Measurements from ENCODE around the gene HEATR5A. TPM values are rescaled to one million over a fixed set of nuclear protein-coding genes. Genes with fewer than 3 reads are reported as not detected.

Gene HEATR5A
- polyA plus RNA-seq, 1 donor (not counting 4 experiments of a cell fraction or from before 2014, with no cell fraction given) = 16.7 TPM

DNA sequence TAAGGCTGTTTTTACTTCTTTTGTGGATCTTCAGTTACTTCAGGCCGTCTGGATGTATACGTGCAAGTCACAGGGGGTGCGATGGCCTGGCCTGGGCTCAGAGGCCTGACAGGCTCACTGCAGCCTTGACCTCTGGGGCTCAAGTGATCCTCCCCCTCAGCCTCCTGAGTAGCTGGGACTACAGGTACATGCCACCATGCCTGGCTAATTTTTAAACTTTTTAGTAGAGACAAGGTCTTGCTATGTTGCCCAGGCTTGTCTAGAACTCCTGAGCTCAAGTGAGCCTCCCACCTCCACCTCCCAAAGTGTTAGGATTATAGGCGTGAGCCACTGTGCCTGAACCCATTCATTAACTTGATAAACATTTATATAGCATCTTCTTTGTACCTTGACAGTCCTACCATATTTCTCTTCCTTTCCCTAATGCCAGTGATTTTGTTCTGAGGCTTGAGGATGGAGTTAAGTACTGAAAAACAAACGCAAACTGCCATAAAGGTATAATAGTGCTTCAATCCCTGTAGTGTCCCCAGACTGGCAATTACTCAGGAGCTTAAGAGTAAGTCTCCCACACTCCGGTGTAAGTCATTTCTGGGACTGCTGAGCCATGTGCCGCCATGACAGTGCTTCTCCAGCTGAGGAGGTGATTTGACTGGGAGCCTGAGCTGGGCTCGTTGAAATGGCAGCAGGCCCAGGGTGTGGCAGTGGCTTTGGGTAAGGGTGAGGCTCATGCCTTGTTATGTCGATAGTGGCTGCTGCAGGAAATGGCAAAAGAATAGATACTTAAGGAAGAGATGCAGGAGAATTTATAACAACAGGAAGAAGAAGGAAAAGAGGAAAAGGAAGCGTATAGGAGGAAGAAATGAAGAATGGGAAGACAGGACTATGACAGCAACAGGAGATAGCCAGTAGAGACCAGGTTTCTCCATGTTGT lies 169.1 kb downstream of the HEATR5A start:
- peak overlapping the region; percentile 85 for H2AFZ ChIP-seq (ENCODE audit: control insufficient read depth, low read length)
- peaks cover 6% of the 10 kb centered on the region for H3K4me1 ChIP-seq (ENCODE audit: control insufficient read depth, extremely low read depth, insufficient read depth, low read length)
- DNase-seq (ENCODE audit: low read depth, low spot score) (no peak), FAIRE-seq (no peak)
- no peaks in the 10 kb centered on the region for H3K36me3 ChIP-seq (ENCODE audit: control insufficient read depth in 2 of 2, extremely low read depth in 1 of 2, insufficient read depth in 2 of 2, low read length in 2 of 2)
- no peaks in the 10 kb centered on the region for H3K9me3 ChIP-seq (ENCODE audit: control insufficient read depth, low read depth, low read length)
- H3K9me1 ChIP-seq (ENCODE audit: control insufficient read depth, extremely low read depth, insufficient read depth, low read length) = no peaks in the 10 kb centered on the region
- H3K4me3 ChIP-seq (ENCODE audit: control insufficient read depth in 2 of 3, extremely low read depth in 1 of 3, insufficient read depth in 2 of 3, low read depth in 1 of 3, low read length in 3 of 3) = no peak overlapping the region
- peak overlapping the region; percentile 2 for H3K4me2 ChIP-seq (ENCODE audit: control insufficient read depth, extremely low read depth, insufficient read depth, low read depth, low read length)
- H3K27me3 ChIP-seq (ENCODE audit: control insufficient read depth, extremely low read depth, insufficient read depth, low read length) = no peaks in the 10 kb centered on the region
- H3K9ac ChIP-seq (ENCODE audit: control insufficient read depth, extremely low read depth, insufficient read depth, low read length) = no peak overlapping the region
- H3K79me2 ChIP-seq (ENCODE audit: control insufficient read depth, insufficient read depth, low read length) = no peaks in the 10 kb centered on the region
- no peak for TF ChIP-seq CTCF (optimal IDR thresholded peaks at IDR 0.05 in 1 of 3, IDR thresholded peaks at IDR 0.05 in 1 of 3, conservative IDR thresholded peaks at IDR 0.05 in 1 of 3; ENCODE audit: extremely low read depth in 1 of 3, insufficient read depth in 2 of 3, low read length in 3 of 3)
- no peak for TF ChIP-seq EZH2 (IDR thresholded peaks at IDR 0.05; ENCODE audit: low read length)
- H4K20me1 ChIP-seq (ENCODE audit: control insufficient read depth, extremely low read depth, insufficient read depth, low read length) = no peaks in the 10 kb centered on the region
- H3K27ac ChIP-seq (ENCODE audit: control insufficient read depth, insufficient read depth, low read length) = no peak overlapping the region
- dilution Hi-C loops (cut with MboI; ENCODE audit: extremely low pct_ligation_motif_present, low sequenced_read_pairs) = no loop called here

DNA sequence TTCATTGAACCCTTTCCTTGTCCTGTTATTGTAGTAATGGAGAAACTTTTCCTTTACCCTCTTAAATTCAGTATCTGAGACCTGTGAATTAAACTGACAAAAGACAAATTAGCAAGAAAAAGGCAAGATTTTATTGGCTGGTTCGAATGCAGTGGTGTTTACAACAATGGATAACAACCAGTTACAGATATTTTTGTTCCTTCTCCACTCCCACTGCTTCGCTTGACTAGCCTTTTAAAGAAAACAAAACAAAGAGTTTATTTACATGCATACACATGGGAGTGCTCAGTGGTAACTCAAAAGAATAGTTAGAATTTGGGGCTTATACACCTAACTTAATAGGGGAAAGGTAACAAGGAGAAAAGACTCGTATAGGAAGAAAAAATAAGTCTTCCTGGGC lies 175.7 kb downstream of the HEATR5A start:
- FAIRE-seq (no peak), DNase-seq (ENCODE audit: low read depth, low spot score) (no peak)
- Histone ChIP-seq H3K9ac (ENCODE audit: control insufficient read depth, extremely low read depth, insufficient read depth, low read length) (peak overlapping the region; percentile 69), H3K9me3 (ENCODE audit: control insufficient read depth, low read depth, low read length) (no peaks in the 10 kb centered on the region), H3K9me1 (ENCODE audit: control insufficient read depth, extremely low read depth, insufficient read depth, low read length) (no peaks in the 10 kb centered on the region), H3K4me1 (ENCODE audit: control insufficient read depth, extremely low read depth, insufficient read depth, low read length) (peaks cover 13% of the 10 kb centered on the region), H3K4me2 (ENCODE audit: control insufficient read depth, extremely low read depth, insufficient read depth, low read depth, low read length) (peak overlapping the region; percentile 59), H4K20me1 (ENCODE audit: control insufficient read depth, extremely low read depth, insufficient read depth, low read length) (no peaks in the 10 kb centered on the region), H3K27me3 (ENCODE audit: control insufficient read depth, extremely low read depth, insufficient read depth, low read length) (no peaks in the 10 kb centered on the region), H3K27ac (ENCODE audit: control insufficient read depth, insufficient read depth, low read length) (peak overlapping the region; percentile 96), H3K79me2 (ENCODE audit: control insufficient read depth, insufficient read depth, low read length) (no peaks in the 10 kb centered on the region), H3K36me3 (ENCODE audit: control insufficient read depth in 2 of 2, extremely low read depth in 1 of 2, insufficient read depth in 2 of 2, low read length in 2 of 2) (no peaks in the 10 kb centered on the region), H2AFZ (ENCODE audit: control insufficient read depth, low read length) (peak overlapping the region; percentile 54), H3K4me3 (ENCODE audit: control insufficient read depth in 2 of 3, extremely low read depth in 1 of 3, insufficient read depth in 2 of 3, low read depth in 1 of 3, low read length in 3 of 3) (no peak overlapping the region)
- dilution Hi-C loops (cut with MboI; ENCODE audit: extremely low pct_ligation_motif_present, low sequenced_read_pairs) = no loop called here
- TF ChIP-seq CTCF (optimal IDR thresholded peaks at IDR 0.05 in 1 of 3, IDR thresholded peaks at IDR 0.05 in 1 of 3, conservative IDR thresholded peaks at IDR 0.05 in 1 of 3; ENCODE audit: extremely low read depth in 1 of 3, insufficient read depth in 2 of 3, low read length in 3 of 3) = no peak
- TF ChIP-seq EZH2 (IDR thresholded peaks at IDR 0.05; ENCODE audit: low read length) = no peak

All from keratinocyte (primary cell).